ENCODE data around the gene PPP1R7.

PPP1R7 gene

DNA sequence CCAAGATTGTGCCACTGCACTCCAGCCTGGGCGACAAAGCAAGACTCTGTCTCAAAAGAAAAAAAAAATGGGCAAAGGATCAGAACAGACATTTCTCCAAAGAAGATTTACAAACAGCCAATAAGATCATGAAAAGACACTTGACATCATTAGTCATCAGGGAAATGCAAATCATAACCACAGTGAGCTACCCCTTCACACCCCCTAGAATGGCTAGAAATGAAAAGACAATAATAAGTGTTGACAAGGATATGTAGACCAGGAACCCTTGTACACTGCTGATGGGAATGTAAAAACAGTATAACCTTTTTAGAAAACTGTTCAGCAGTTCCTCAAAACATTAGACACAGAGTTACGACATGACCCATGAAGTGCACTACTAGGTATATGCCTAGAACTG, 29.8 kb upstream of the PPP1R7 start:
- no peak for DNase-seq

- no peak for DNase-seq
Measured at GRCh38 chr2:241121008-241121407, 29.3 kb upstream of the PPP1R7 start.

GRCh38 chr2:241122376-241123002, 27.8 kb upstream of the PPP1R7 start:
- no peak for DNase-seq

DNA sequence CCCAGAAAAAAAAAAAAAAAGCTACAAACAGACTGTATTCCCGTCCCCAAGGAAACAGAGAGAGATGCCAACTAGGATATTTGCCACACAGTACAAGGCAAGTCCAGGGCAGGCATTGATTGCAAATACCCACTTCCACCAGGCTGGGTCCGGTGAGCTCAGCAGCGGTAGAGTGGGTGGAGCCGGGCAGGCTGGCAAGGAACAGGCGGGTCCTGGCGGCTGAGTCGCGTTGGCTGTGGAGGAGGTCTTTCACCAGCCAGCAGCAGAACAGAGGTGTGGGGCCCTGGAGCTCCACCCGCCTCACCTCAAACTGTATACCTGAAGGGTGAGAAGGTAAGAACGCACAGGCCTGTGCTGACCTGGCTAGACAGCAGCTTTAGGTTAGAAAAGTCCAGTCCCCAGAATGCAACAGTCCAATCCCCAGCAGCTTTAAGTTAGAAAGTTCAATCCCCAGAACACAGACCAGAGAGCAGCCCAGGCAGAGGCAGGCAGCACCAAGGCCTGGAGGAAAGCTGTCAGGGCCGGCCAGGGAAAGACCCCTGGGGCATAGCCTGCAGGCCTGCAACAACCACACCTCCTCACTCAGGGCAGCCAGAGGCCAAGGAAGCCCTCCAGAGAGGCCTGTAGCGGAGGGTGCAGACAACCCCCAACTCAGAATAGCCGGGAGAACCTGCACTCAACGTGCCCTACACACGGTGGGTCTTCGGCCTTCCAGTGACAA, 26.3 kb upstream of the PPP1R7 start:
- no peak for DNase-seq

- no peak for DNase-seq
Measured at GRCh38 chr2:241125626-241126025, 24.6 kb upstream of the PPP1R7 start.

DNA sequence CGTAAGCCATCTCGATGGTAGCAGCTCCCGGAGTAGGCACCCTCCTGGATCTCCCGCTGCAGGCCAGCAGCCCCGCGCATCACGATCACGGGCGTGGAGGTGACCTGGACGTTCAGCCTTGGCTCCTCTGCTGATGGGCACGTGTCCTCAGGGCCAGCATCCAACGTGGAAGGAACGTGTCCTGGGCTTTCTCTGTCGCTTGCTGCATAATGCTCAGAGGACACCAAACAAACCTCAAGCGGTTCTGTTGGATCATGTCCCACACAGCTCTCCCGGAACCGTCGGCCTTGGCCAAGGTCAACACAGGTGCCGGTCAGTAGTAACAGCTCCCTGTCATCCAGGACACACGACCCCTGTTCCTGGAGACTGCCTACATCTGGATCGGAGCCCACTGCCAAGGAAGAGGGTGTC, 24.1 kb upstream of the PPP1R7 start:
- no peak for DNase-seq

GRCh38 chr2:241126771-241127202, 23.5 kb upstream of the PPP1R7 start:
- DNase-seq: no peak

GRCh38 chr2:241128266-241128665, 22.0 kb upstream of the PPP1R7 start:
- no peak for DNase-seq

- DNase-seq: no peak
Measured at GRCh38 chr2:241129086-241129871, 21.0 kb upstream of the PPP1R7 start.

DNA sequence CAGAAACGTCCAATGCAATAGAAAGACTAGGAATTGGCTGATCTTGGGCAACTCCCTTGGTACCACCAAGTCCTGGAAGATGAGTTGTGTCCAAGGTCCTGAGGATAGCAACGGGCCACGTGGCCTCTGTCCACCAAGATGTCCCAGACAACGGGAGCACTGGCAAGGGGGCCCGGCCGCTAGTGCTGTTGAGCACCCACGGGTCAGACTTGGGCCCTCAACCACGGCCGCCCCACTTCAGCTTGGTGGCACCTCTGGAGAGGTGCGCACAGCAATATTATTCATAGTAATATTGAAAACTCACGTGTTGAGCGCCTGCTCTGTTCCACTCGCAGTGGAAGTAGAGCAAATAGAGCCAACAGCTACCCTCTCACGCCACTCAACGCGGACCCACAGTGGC, 20.0 kb upstream of the PPP1R7 start:
- no peak for DNase-seq

DNA sequence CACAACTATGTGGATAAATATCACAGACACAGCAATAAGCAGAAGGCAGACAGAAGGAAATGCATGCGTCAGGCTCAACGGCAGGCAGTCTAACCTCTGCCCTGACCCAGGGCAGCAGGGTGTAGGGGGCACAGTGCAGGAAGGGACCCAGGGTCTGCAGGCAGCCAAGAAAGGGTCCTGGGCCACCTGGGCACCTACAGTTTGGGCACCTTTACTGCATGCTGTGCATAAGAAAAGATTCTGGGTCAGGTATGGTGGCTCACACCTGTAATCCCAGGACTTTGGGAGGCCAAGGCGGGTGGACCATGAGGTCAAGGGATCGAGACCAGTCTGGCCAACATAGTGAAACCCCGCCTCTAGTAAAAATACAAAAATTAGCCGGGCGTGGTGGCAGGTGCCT, 18.7 kb upstream of the PPP1R7 start:
- no peak for DNase-seq

GRCh38 chr2:241132538-241133435, 17.5 kb upstream of the PPP1R7 start:
- no peak for DNase-seq

DNA sequence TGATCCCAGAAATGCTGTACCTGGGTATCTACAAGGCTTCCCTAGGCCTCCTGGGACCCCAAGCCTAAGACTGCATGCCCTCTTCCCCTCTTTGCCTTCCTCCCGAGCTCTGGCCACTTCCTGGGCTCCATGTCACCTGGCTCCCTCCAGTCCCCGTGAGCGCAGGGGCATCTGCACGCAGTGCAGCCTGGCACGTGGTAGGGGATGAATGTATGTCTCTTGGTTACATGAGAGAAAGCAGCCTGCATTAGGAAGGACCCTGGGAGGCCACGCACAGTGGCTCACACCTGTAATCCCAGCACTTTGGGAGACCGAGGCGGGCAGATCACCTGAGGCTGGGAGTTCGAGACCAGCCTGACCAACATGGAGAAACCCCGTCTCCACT, 16.8 kb upstream of the PPP1R7 start:
- DNase-seq: no peak

GRCh38 chr2:241134711-241135110, 15.6 kb upstream of the PPP1R7 start:
- no peak for DNase-seq

- DNase-seq: no peak
Measured at GRCh38 chr2:241135737-241136136, 14.5 kb upstream of the PPP1R7 start.

- DNase-seq: no peak
Measured at GRCh38 chr2:241136191-241136590, 14.1 kb upstream of the PPP1R7 start.

- no peak for DNase-seq
Measured at GRCh38 chr2:241136661-241137260, 13.5 kb upstream of the PPP1R7 start.

DNA sequence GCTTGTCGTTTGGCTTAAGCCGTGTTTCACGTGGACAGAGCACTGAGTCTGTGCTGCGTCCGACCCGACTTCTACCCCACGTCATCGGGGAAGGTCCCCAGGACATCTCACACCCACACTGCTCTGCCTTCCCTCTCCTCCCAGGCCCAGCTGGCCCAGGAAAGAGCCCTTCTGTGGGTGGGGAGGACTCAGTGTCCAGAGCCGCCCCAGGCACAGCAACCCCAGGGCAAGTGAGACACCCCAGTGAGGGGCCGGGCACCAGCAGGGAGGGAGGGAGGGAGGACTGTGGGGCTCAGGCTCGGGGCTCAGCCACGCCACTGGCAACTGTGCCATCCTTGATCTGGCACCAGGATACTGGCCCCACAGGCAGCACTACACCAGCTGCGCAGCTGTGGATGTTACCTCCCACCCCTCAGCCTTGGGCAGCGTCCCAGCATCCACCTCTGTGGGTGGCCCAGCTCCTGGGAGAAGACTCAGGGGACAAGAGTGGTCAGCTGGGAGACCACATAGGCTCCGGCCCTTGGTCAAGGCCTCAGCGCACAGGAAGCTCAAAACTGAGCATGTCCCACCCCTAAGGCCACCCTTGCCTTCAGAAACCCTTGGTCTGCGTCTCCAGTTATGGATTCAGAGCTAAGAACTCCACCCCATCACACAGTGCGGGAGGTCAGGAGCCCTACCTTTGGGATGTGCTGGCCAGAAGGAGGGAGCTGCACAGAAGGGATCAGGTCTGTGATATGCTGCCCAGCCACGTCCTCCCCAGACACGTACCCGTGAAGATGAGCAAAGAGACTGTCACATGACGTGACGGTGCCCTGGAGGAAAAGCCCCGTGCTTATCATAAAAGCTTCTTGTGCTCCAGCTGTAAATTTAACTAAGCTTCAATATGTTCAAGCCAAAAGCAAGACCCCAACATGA, 12.7 kb upstream of the PPP1R7 start:
- DNase-seq: no peak

GRCh38 chr2:241138471-241138870, 11.8 kb upstream of the PPP1R7 start:
- DNase-seq: no peak

DNA sequence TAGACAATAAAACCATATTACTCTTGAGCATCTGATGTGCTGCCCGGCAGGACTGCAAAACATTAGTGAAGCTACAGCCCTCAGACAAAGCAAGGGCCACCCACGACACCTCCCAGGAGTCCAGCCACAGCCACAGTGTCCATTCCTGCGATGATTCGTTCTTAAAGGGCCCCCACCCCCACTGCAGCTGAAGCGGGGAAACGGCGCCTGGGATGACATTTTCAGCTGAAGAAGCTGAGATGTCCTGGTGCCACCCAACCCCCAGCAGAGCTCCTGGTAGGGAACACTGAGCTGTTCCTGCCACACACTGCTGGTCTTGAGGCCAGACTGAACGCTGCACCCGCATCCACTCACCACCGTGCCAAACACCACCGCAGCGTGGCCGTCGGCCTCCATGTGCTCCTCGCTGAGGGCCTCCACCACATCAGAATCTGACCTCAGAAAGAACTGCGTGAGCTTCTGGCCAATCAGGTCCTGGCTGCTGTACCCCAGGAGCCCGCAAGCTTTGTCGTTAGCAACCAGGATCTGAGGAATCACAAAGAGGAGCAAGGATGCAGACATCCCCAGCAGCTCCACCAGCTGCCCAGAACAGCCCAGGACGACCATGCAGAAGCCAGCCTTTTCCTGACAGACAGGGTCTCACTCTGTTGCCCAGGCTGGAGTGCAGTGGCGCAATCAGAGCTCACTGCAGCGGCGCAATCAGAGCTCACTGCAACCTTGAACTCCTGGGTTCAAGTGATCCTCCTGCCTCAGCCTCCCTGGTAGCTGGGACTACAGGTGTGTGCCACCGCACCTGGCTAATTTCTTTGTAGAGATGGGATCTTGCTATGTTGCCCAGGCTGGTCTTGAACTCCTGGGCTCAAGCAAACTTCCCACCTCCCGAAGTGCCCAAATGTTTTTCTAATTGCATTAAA, 10.5 kb upstream of the PPP1R7 start:
- no peak for DNase-seq
